GM12892 (cell line): Measurements from ENCODE around the gene SP5.

Source experiments
- POLR2A ChIP-seq: IDR thresholded peaks from 2 replicates; pipeline ENCODE4 v1.6.1; 2011; ENCODE audit warnings: low read depth, low read length, control low read depth
- POLR2AphosphoS5 ChIP-seq: IDR thresholded peaks from 2 replicates; pipeline ENCODE4 v1.6.1; 2011; ENCODE audit warnings: low read depth, low read length, control low read depth

- TF ChIP-seq POLR2AphosphoS5 (no peak), POLR2A (no peak)
These were observed 34.8 kb upstream of the SP5 start for GRCh38 chr2:170680172-170680941.
